Left ventricle myocardium superior (tissue), 1 donor: ENCODE measurements around the gene RASGRF2. TPM values are rescaled to one million over a fixed set of nuclear protein-coding genes. Genes with fewer than 3 reads are reported as not detected.
A peak's percentile ranks its signal among the peaks of the same experiment; 100 is the strongest.

Source experiments
- ATAC-seq: fragments of 200-7000 bp; cut with Tn5 transposase; one replicate; pipeline ENCODE4 v1.9.1; 2020; ENCODE audit warnings: mild to moderate bottlenecking, moderate library complexity
- DNase-seq: peaks from one replicate; pipeline ENCODE4 v3.0.0-alpha.2; 2020
- intact Hi-C: fragments of 100-400 bp; cut with micrococcal nuclease; formaldehyde crosslinking; loops from one replicate; pipeline ENCODE4 v1.11.0; 2022
- long read RNA-seq: library from polyadenylated mRNA; unstranded; transcript quantifications from one replicate; pipeline ENCODE4 v2.0.0, GENCODE V29; 2021
- total RNA-seq: library from RNA; stranded (reverse); fragmentation: NEBNext Ultra II Directional; extraction: Animal tissue kit (Norgen Biotek cat#: 25700); gene quantifications from one replicate; pipeline ENCODE4 v1.2.1, GENCODE V29; 2021
- donor health status: DM: no; HTN: yes; CAD: no; lungs with severe emphysema.

RASGRF2 gene, protein sequence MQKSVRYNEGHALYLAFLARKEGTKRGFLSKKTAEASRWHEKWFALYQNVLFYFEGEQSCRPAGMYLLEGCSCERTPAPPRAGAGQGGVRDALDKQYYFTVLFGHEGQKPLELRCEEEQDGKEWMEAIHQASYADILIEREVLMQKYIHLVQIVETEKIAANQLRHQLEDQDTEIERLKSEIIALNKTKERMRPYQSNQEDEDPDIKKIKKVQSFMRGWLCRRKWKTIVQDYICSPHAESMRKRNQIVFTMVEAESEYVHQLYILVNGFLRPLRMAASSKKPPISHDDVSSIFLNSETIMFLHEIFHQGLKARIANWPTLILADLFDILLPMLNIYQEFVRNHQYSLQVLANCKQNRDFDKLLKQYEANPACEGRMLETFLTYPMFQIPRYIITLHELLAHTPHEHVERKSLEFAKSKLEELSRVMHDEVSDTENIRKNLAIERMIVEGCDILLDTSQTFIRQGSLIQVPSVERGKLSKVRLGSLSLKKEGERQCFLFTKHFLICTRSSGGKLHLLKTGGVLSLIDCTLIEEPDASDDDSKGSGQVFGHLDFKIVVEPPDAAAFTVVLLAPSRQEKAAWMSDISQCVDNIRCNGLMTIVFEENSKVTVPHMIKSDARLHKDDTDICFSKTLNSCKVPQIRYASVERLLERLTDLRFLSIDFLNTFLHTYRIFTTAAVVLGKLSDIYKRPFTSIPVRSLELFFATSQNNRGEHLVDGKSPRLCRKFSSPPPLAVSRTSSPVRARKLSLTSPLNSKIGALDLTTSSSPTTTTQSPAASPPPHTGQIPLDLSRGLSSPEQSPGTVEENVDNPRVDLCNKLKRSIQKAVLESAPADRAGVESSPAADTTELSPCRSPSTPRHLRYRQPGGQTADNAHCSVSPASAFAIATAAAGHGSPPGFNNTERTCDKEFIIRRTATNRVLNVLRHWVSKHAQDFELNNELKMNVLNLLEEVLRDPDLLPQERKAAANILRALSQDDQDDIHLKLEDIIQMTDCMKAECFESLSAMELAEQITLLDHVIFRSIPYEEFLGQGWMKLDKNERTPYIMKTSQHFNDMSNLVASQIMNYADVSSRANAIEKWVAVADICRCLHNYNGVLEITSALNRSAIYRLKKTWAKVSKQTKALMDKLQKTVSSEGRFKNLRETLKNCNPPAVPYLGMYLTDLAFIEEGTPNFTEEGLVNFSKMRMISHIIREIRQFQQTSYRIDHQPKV (N-terminal part only)
- total RNA-seq, result 6.5 TPM
- long read RNA-seq, partial matches to known transcripts, result 5 of 7 reads
- long read RNA-seq, other reads (novel, unspliced or antisense), result 0 of 7 reads

DNA sequence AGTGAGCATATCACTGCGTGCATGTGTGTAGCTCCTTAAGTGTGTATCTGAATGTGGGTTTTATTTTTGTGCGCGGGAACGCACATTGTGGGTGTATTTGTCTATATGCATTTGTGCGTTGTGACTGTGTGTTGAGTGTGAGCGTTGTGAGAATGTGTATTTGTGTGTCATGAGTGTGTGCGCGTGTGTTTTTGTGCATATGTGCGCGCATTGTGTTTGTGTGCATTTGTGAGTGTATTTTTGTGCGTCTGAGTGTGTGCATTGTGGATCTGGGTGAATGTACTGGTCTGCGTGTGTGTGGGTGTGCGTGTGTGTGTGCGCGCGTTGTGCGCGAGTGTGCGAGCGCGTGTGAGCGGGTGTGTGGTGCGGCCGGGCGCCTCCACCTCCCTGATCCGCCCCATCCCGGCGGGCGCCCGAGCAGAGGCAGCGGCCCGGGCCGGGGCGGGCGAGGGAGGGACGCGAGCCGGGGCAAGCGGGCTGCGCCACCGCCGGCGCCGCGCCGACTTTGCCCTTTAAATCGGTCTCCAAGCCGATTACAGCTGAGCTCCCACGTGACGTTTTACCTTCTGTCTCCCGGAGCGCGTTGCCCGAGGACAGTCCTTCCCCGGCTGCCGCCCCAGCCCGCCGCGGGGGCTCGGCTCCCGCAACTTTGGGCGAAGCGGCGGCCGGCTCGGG, at the start of gene RASGRF2:
Gene RASGRF2, plus strand, starts transcription at position 596 of the 675 bp plus-strand sequence. CDS start 376 bp downstream, outside the sequence.
- intact Hi-C loops, result no loop called here
- DNase-seq, result peak; percentile 35
- ATAC-seq, result peak; percentile 50

DNA sequence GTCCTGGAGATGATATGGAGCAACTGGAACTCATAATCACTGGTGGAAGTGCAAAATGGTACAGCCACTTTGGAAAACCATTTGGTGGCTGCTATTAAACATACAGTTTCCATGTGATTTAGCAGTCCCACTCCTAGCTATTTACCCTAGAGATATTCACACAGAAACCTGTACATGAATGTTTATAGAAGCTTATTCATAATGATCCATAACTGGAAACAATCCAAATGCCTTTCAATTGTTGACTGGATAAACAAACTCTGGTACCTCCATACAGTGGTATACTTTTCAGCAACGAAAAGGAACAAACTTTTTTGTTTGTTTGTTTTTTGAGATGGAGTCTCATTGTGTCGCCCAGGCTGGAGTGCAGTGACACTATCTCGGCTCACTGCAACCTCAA, 47.7 kb upstream of the RASGRF2 start:
- DNase-seq (no peak), ATAC-seq (no peak)
- intact Hi-C loops, result no loop called here

DNA sequence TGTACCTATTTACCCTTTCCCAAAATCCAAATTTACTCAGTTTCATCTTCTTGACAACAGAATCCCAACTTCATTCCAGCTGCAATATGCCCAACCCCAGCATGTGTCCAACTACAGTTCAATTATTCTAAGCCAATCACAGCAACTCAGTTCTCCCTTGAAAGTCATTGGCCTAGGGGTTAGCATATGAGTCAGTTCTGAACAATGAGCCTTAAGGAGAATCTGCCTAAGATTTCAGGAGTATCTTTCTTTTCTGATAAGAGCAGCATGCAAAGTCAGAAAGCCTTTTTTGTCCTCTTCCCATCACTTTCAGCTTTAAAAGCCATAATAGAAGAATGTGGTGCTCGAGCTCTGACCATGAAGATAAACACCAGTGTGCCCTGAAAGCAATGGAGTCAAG, 44.4 kb upstream of the RASGRF2 start:
- intact Hi-C loops, result no loop called here
- no peak for ATAC-seq
- DNase-seq, result no peak

DNA sequence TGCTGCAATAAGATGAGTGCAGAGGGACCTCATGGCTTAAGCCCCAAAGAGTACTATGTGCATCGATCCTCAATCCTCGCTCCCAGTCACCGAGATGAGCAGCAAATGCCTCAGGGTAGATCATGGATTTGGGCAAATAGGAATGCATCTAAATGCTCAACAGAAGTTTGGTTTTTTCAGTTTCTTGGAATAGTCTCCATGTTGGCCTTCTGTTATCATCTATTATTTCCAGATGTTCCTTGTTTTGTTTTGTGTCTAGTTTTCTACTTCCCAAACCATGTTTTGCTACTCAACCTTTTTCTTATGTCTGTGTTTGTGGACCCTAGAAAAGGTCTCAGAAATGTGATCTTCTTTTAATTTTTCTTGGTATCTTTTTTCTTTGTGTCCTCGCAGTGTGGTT, 43.5 kb upstream of the RASGRF2 start:
- DNase-seq (no peak), ATAC-seq (no peak)
- intact Hi-C loops, result no loop called here

DNA sequence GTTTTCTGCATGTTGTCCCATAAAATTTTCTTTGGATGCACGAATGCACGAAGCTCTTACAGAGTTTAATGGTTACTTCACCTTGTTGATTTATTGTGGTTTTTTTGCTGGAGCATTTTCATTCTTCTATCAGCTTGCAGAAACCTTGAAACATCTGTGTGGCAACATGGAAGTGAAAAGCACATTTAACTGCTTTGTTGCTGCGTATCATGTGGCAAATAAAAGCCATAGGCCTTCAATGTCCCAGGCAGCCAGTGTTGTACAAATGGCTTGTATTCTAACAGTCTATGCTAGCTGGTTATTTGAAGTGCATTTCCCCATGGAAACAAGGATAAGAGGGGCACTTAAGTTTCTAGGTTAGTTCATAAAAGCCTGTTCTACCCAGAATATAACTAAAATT, 42.5 kb upstream of the RASGRF2 start:
- ATAC-seq, result no peak
- no peak for DNase-seq
- intact Hi-C loops, result no loop called here

DNA sequence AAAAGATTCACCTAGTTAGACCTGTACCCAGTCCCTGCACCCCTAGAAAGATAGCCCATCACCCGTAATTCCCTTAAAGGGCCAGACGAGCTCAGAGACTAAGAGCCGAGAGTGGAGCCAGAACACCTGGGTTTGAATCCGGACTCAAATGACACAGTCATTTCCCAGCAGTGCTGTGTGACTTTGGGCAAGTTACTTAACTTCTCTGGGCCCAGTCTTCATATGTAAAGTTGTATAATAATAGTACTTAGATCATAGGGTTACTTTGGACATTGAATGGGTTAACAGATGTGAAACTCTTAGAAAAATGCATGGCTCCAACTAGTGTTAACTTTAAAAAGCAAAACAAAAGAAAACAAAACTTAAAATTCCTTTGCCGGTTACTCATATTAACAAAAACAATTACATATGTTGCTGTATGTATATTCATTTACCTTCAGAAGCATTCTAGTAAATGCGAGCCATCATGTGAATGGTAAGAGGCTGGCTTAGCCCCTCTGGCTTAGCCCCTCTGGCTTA, 40.4 kb upstream of the RASGRF2 start:
- no peak for DNase-seq
- no peak for ATAC-seq
- intact Hi-C loops, result no loop called here

DNA sequence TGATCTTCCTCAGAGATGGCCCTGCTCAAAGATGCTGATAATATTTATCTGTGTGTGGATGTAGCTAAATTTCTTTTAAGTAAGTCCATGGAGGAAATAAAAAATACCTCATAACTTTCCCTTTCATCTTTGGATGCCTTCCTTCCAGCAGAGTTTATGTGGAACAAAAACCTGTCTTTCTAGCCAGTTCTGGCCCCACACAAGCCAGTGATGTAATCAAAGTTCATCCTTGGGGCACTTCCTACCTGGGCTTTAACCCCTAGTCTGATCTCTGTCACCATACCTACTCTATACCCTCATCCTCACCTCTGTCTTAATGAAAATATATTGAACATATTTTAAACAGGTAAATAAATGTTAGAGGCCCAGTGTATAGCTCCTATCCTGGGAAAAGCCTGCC, 39.8 kb upstream of the RASGRF2 start:
- no peak for ATAC-seq
- no peak for DNase-seq
- intact Hi-C loops, result no loop called here

DNA sequence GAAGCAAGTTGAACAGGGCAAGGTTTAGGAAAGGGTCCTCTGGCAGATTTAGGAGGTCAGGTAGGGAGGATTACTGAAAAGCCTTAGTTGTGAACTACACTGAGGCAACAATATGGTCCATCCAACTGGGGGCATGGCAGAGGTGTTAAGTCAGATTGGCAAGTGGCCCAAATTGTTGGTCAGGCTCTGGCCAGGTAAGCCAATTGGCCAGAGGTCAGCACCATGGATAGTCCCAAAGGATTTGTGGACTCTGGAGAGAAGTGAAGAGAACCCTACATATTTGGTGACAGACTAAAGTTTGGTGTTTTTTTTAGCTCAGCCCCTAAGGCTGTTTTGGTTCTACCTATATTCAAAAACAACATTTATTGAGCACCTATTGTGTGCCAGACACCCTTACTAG, 39.1 kb upstream of the RASGRF2 start:
- no peak for DNase-seq
- no peak for ATAC-seq
- intact Hi-C loops, result no loop called here

DNA sequence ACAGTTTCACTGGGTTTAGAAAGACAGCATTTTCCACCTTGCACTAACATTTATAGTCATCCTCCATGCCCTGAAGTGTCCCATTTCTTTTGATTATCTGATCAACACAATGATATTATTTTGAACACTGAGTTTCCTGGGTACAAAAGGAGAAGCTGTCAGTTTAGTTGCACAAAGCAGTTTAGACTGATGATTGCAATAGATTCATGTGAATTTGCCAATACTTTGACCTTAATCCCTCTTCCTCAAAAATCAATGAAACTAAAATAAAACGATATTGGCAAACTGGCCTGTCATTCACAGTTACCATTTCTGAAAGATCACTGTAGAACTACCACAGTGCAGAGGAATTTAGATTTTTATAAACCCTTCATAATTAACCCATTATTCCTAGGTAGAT, 34.2 kb upstream of the RASGRF2 start:
- DNase-seq (no peak), ATAC-seq (no peak)
- intact Hi-C loops, result no loop called here

DNA sequence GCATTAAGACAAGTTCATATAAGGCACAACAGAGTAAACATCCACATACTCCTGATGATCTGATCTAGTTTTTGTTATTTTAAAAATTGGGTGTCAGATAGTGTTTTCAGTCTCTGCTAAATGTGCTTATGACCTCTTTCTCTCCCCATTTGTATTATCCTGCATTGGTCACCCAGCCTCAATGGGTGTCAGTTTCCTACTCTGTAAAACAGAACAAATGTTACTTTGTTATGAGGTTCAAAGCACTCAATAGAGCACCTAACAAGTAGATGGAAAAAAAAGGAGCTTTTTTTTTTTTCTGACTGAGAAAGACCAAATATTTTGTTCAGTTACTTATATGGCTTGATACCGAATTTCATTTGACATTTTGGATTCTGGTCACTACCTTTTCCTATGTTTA, 33.6 kb upstream of the RASGRF2 start:
- DNase-seq (no peak), ATAC-seq (no peak)
- intact Hi-C loops, result no loop called here

DNA sequence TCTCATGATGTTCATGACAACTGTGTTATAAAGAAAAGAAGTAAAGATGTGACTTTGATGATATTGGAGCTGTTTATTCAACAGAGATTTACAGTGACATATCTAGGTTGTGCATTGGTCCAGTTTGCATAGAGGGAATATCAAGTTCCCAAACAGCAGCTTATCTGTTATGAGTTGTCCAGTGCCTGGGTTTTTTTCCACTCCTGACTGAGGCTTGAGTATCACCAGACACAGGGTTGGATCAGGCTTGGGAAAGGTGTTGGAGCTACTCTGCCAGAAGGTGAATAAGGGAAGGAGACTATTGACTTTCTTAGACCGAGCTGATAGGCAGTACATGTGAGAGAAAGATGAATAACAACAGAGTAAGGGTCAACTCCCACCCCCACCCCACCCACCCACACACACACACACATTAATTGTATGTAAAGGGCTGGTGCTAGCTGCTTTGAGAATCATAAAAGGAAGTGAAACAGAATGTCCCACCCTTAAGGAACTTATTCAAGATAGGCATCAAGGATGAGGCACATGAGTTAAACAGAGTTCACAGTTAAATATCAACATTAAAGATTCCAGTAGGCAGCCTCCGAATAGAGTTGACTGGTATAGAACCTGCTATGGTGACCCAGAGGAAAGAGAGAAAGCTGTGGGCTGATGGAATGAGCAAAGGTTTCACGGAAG, 33.0 kb upstream of the RASGRF2 start:
- ATAC-seq (peak; percentile 35), DNase-seq (no peak)
- intact Hi-C loops, result no loop called here

DNA sequence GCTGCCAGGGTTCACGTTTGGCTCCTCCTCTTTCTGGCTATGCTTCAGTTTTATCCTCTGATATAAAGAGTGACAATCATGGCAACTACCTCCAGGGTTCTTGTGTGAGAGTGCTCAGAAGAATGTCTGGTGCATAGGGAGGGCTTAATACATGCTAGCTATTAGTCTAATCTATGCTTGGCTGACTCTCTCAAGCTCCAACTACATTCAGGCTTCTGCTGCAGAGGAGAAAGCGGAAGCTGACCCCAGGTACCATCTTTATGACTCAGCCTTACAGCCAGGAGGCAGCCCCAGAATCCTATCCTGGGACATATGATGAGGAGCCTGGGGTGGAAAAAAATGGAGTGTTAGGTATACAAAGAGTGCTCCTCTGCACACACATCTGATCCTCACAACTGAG, 32.1 kb upstream of the RASGRF2 start:
- DNase-seq, result no peak

DNA sequence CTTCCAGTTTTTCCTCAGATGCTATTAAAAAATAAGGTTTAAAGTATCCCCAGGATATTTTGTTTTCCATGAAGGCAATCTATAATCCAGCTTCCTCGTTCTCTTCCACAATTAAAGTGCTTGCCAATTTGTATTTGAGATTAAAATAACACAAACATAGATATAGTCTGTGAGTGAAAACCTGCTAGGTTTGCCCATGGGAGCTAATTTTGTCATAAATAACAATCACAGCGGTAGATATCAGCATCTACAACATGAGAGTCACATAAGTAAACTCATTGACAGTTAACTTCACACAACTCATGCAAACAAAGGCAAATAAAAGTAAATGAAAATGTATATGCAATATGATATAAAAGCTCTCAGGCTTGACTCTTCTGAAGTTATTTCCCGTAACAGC, 29.2 kb upstream of the RASGRF2 start:
- ATAC-seq, result no peak
- intact Hi-C loops, result no loop called here
- DNase-seq, result no peak

More for the DNA sequence above, 32.1 kb upstream of the RASGRF2 start:
- no peak for ATAC-seq
- intact Hi-C loops, result no loop called here

DNA sequence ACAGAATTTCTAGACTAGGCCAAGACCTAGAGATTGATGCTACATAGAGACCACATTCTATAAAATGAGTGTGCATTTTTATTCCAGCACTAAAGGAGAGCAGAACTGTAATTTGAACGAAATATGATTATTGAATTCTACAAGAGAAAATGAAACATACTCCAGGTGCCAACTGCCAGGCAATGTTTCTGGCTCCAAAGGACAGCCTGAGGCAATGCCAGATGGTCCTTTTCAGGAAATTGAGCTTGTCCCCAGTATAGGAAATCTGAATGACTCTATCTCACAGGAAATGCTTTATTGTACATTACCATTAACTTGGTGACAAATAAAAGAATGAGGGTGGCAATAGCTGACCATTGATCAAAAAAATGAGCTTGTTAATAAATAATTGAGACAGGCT, 28.8 kb upstream of the RASGRF2 start:
- no peak for ATAC-seq
- no peak for DNase-seq
- intact Hi-C loops, result no loop called here

DNA sequence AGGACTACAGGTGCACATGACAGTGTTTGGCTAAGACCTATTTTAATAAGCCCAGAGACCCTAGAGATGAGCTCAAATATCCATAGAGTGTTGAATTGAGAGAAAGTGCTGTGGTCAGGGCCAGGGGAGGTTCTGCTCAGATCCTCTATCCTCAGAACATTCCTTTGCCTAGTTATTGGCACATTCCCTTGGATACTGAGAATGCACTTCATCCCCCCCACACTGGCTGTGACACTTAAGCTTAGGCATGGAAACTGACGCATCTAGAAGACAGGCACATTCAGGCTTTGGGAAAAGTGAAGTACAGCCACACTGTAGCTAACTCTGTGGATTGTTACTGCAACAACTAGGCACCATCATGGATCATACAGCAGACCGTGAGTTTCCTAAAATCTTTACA, 27.1 kb upstream of the RASGRF2 start:
- ATAC-seq (no peak), DNase-seq (no peak)
- intact Hi-C loops, result no loop called here

DNA sequence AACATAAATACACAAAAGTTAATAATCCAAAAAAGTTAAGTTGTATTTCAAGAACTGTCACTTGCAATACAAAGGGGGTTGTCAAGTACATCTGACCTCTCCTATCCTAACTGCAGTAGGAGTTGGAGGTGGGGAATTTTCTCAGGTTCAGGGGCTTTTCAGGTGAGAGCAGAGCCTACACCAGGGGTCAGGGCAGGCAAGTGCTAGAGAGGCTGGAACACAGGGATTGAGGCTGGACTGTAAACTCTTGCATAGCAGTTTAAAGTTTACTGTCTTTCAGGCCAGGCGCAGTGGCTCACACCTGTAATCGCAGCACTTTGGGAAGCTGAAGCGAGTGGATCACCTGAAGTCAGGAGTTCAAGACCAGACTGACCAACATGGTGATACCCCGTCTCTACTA, 25.4 kb upstream of the RASGRF2 start:
- intact Hi-C loops, result no loop called here
- DNase-seq, result no peak
- no peak for ATAC-seq

DNA sequence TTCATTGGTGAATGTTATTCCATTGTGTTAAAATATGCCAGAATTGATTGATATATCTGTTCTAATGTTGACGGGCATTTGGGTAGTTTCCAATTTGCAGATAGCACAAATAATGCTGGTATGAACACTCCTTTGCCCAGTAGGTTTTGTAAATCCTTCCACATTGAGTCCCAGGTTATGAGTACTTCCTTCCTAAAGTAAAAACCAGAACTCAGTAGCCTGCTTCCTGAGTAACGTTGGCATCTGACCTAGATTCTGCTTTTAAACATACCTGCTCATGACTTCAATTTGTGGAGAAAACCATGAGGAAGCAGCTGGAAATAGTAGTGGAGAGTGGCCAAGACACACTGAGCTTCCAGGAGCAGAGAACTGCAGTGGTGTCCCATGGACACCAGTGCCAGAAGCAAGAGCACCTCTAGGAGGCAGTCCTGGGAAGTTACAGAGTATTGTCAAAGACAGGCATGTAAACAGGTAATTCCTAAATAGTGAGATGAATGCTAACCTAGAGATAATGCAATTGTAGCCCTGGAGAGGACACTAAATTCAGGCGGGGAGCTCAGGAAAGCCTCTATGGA, 24.3 kb upstream of the RASGRF2 start:
- DNase-seq (no peak), ATAC-seq (no peak)
- intact Hi-C loops, result no loop called here

DNA sequence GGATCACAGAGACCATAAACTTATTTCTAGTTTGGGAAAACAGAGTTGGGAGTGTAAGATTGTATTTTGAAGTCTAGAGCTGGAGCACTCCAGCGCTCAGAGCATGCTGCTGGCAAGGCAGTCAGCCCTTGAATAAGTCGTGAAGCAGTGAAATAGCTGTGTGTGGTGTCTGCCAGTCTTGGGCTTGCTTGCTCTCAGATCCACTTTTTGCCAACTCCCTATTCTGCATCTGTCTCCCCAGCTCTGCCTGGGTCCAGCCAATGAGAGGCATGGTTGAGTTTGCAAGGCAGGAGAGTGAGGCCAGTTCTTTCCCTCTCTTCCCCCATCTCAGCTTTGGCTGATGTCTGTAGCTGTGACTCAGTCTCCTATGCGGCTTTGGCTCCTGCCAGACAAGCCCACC, 23.3 kb upstream of the RASGRF2 start:
- intact Hi-C loops, result no loop called here
- no peak for DNase-seq

More for the DNA sequence above, 23.3 kb upstream of the RASGRF2 start:
- ATAC-seq, result no peak
